IMR-90 (cell line): ENCODE data around the gene ANKRD44. TPM values are rescaled to one million over a fixed set of nuclear protein-coding genes. Genes with fewer than 3 reads are reported as not detected.

Source experiments
- ATAC-seq: fragments of 200-7000 bp; cut with Tn5 transposase; 2 replicates; pipeline ENCODE4 v1.9.1; 2020; ENCODE audit warnings: low read depth, mild to moderate bottlenecking, moderate library complexity
- BruUV-seq: library from RNA; stranded (reverse); fragments of 400-500 nt; replicated peaks from 2 replicates; lab custom pipeline; 2021; lab: Mats Ljungman, UMichigan
- CTCF ChIA-PET: fragments of 300-600 bp; formaldehyde crosslinking; extraction: SDS; loops from one replicate; lab custom pipeline; 2021; ENCODE audit warnings: antibody characterized with exemption; lab: Yijun Ruan, JAX
- POLR2A ChIA-PET: fragments of 300-600 bp; sonication (Branson Sonifier 250); formaldehyde crosslinking; loops from one replicate; lab custom pipeline; 2022; ENCODE audit warnings: antibody characterized with exemption; ENCODE audit not compliant: unreplicated experiment; lab: Charles Lee
- DNase-seq: peaks from one replicate; pipeline ENCODE4 v3.0.0; 2013
- H2AFZ ChIP-seq: replicated peaks from 2 replicates; pipeline ENCODE3; 2013; ENCODE audit warnings: low read length, mild to moderate bottlenecking; ENCODE audit not compliant: poor library complexity
- H2AK5ac ChIP-seq: 2 replicates; pipeline ENCODE4 v1.6.1; 2013; ENCODE audit warnings: low read depth, low read length, inconsistent platforms
- H2AK9ac ChIP-seq: replicated peaks from 2 replicates; pipeline ENCODE3; 2013; ENCODE audit warnings: mild to moderate bottlenecking, low read depth, low read length, moderate library complexity; ENCODE audit not compliant: poor library complexity
- H2BK120ac ChIP-seq: 2 replicates; pipeline ENCODE4 v1.6.1; 2013; ENCODE audit warnings: low read depth, low read length, inconsistent platforms
- H2BK15ac ChIP-seq: 3 replicates; pipeline ENCODE4 v1.6.1; 2013; ENCODE audit warnings: low read depth, low read length, inconsistent platforms
- H2BK20ac ChIP-seq: 2 replicates; pipeline ENCODE4 v1.6.1; 2013; ENCODE audit warnings: low read depth, mild to moderate bottlenecking, inconsistent platforms, low read length, moderate library complexity
- H2BK5ac ChIP-seq: 2 replicates; pipeline ENCODE4 v1.6.1; 2013; ENCODE audit warnings: mild to moderate bottlenecking, low read depth, low read length, inconsistent platforms; ENCODE audit not compliant: poor library complexity, severe bottlenecking
- H3K14ac ChIP-seq: replicated peaks from 2 replicates; pipeline ENCODE4 v1.6.1; 2013; ENCODE audit warnings: low read depth, low read length, inconsistent platforms
- H3K18ac ChIP-seq: 2 replicates; pipeline ENCODE4 v1.6.1; 2013; ENCODE audit warnings: low read depth, low read length, control low read depth
- H3K23ac ChIP-seq: 2 replicates; pipeline ENCODE4 v1.6.1; 2013; ENCODE audit warnings: low read depth, low read length, inconsistent platforms
- H3K27ac ChIP-seq: 2 replicates; pipeline ENCODE4 v1.5.1; 2013; ENCODE audit warnings: mild to moderate bottlenecking, control low read depth, low read length; ENCODE audit not compliant: insufficient read depth
- H3K27me3 ChIP-seq: 2 replicates; pipeline ENCODE4 v1.6.1; 2013; ENCODE audit warnings: low read length; ENCODE audit not compliant: control insufficient read depth, insufficient read depth
- H3K36me3 ChIP-seq: 2 replicates; pipeline ENCODE4 v1.6.1; 2013; ENCODE audit warnings: low read length, mixed read lengths; ENCODE audit not compliant: control insufficient read depth, insufficient read depth
- H3K4ac ChIP-seq: 2 replicates; pipeline ENCODE4 v1.6.1; 2013; ENCODE audit warnings: low read depth, low read length, inconsistent platforms
- H3K4me1 ChIP-seq: 2 replicates; pipeline ENCODE4 v1.6.1; 2013; ENCODE audit warnings: low read length, mixed read lengths; ENCODE audit not compliant: control insufficient read depth, insufficient read depth
- H3K4me2 ChIP-seq: 2 replicates; pipeline ENCODE4 v1.6.1; 2013; ENCODE audit warnings: low read depth, mild to moderate bottlenecking, control low read depth, low read length, moderate library complexity
- H3K4me3 ChIP-seq: 2 replicates; pipeline ENCODE4 v1.5.1; 2013; ENCODE audit warnings: low read depth, mild to moderate bottlenecking, control low read depth, low read length, moderate library complexity; ENCODE audit not compliant: insufficient read depth
- H3K56ac ChIP-seq: 2 replicates; pipeline ENCODE4 v1.6.1; 2013; ENCODE audit warnings: low read length, inconsistent platforms; ENCODE audit not compliant: insufficient read depth; ENCODE audit errors: extremely low read depth
- H3K79me1 ChIP-seq, 2 experiments: 2 replicates each; pipeline ENCODE4 v1.6.1; 2013; ENCODE audit warnings: low read length in 2 of 2, inconsistent platforms in 1 of 2, low read depth in 1 of 2
- H3K9ac ChIP-seq: 2 replicates; pipeline ENCODE4 v1.6.1; 2013; ENCODE audit warnings: low read depth, low read length, control low read depth
- H3K9me1 ChIP-seq: 2 replicates; pipeline ENCODE4 v1.6.1; 2013; ENCODE audit warnings: low read length, inconsistent platforms; ENCODE audit not compliant: insufficient read depth
- H3K9me3 ChIP-seq: 2 replicates; pipeline ENCODE4 v1.6.1; 2013; ENCODE audit warnings: low read length; ENCODE audit not compliant: control insufficient read depth, insufficient read depth
- H4K20me1 ChIP-seq: 2 replicates; pipeline ENCODE4 v1.6.1; 2013; ENCODE audit warnings: low read length, inconsistent platforms; ENCODE audit not compliant: insufficient read depth
- H4K5ac ChIP-seq: 2 replicates; pipeline ENCODE4 v1.6.1; 2013; ENCODE audit warnings: mild to moderate bottlenecking, low read depth, low read length, control low read depth
- H4K8ac ChIP-seq, 2 experiments: 2 replicates each; pipeline ENCODE4 v1.6.1; 2013; ENCODE audit warnings: low read depth in 2 of 2, low read length in 2 of 2, control low read depth in 1 of 2, inconsistent platforms in 1 of 2
- H4K91ac ChIP-seq: 2 replicates; pipeline ENCODE4 v1.6.1; 2013; ENCODE audit warnings: low read depth, low read length, inconsistent platforms; ENCODE audit not compliant: insufficient read depth
- BHLHE40 ChIP-seq: fragments of 150-350 bp; IDR thresholded peaks from 2 replicates; pipeline ENCODE4 v1.6.1; 2016; ENCODE audit warnings: mild to moderate bottlenecking, low read depth, low read length
- ELK1 ChIP-seq: fragments of 150-350 bp; IDR thresholded peaks from 2 replicates; pipeline ENCODE4 v1.6.1; 2016; ENCODE audit warnings: low read depth, mild to moderate bottlenecking, low read length, moderate library complexity, borderline replicate concordance
- FOS ChIP-seq: fragments of 150-350 bp; IDR thresholded peaks from 2 replicates; pipeline ENCODE4 v1.6.1; 2016; ENCODE audit warnings: low read depth, low read length
- MAZ ChIP-seq: IDR thresholded peaks from 2 replicates; pipeline ENCODE4 v1.6.1; 2012; ENCODE audit warnings: low read depth, mild to moderate bottlenecking, low read length, improper control_type of control experiment, moderate library complexity, borderline replicate concordance
- POLR2A ChIP-seq: IDR thresholded peaks from 2 replicates; pipeline ENCODE4 v1.6.1; 2012; ENCODE audit warnings: mild to moderate bottlenecking, low read depth, low read length
- RCOR1 ChIP-seq: IDR thresholded peaks from 2 replicates; pipeline ENCODE4 v1.6.1; 2012; ENCODE audit warnings: mild to moderate bottlenecking, low read length, improper control_type of control experiment; ENCODE audit not compliant: insufficient replicate concordance
- SMC3 ChIP-seq: fragments of 150-350 bp; IDR thresholded peaks from 2 replicates; pipeline ENCODE4 v1.6.1; 2016; ENCODE audit warnings: low read depth, mild to moderate bottlenecking, antibody characterized with exemption, low read length, moderate library complexity
- USF2 ChIP-seq: fragments of 150-350 bp; IDR thresholded peaks from 2 replicates; pipeline ENCODE4 v1.6.1; 2017; ENCODE audit warnings: mild to moderate bottlenecking, antibody characterized with exemption, low read length, low read depth
- WGBS, 2 experiments: methylation state at CpG; one replicate each; pipeline versions ENCODE4 v1.1.5 to v1.1.7; 2013; ENCODE audit warnings: missing lambda C conversion rate in 2 of 2; ENCODE audit not compliant: insufficient read length in 1 of 2; ENCODE audit errors: extremely low coverage in 2 of 2; 5-methylcytosine and 5-hydroxymethylcytosine counted together
- dilution Hi-C: fragments of 300-500 bp; cut with HindIII; formaldehyde crosslinking; loops from one replicate; pipeline ENCODE4 v1.14.3; 2018; ENCODE audit warnings: low sequenced_read_pairs; ENCODE audit not compliant: unreplicated experiment
- in situ Hi-C: fragments of 300-500 bp; cut with MboI; formaldehyde crosslinking; loops from 3 replicates; pipeline ENCODE4 v1.14.3; 2019; ENCODE audit warnings: low sequenced_read_pairs, inconsistent platforms, mixed read lengths
- intact Hi-C: fragments of 100-400 bp; cut with micrococcal nuclease; formaldehyde crosslinking; loops from 2 replicates; pipeline ENCODE4 v1.10.0; 2022
- polyA plus RNA-seq, 3 experiments: library from polyadenylated mRNA; depleted of rRNA; stranded (reverse); fragments of >200 nt; gene quantifications; 2 replicates each; pipeline ENCODE4 v1.2.3, GENCODE V29; 2012; ENCODE audit warnings: low replicate concordance in 1 of 3
- total RNA-seq: library from RNA; depleted of rRNA; stranded (reverse); fragments of >200 nt; gene quantifications from 2 replicates; pipeline ENCODE4 v1.2.3, GENCODE V29; 2012

ANKRD44 gene
- total and polyA plus RNA-seq, 2 of the 4 experiments (the other 2 are of a cell fraction), result 5.2 to 15.6 TPM

GRCh38 chr2:197167608-197168314, 142.8 kb downstream of the ANKRD44 start:
- WGBS, 2 experiments, result no CpG with 5 or more reads among the region's 3 CpGs
- DNase-seq (no peak), ATAC-seq (no peak)
- Histone ChIP-seq H2BK120ac (no peak overlapping the region), H3K14ac (no peak overlapping the region), H3K27me3 (no peaks in the 10 kb centered on the region), H3K56ac (no peak overlapping the region), H3K9ac (no peak overlapping the region), H3K4me2 (no peak overlapping the region), H3K9me1 (0 out of 2 replicates have a peak, but pooled peaks cover 3% of the 10 kb centered on the region), H3K4me1 (no peaks in the 10 kb centered on the region), H3K4ac (peak overlapping the region; percentile 7; the same call in 1 of the 2 replicates), H3K27ac (no peak overlapping the region), H2AK9ac (no peak overlapping the region), H3K4me3 (no peak overlapping the region), H3K79me1 (no peaks in the 10 kb centered on the region), H2AFZ (no peak overlapping the region), H2BK15ac (no peak overlapping the region; the same call in 2 of the 3 replicates), H2BK5ac (no peak overlapping the region), H3K36me3 (no peaks in the 10 kb centered on the region), H4K5ac (no peak overlapping the region), H4K8ac (no peak overlapping the region), H4K20me1 (no peaks in the 10 kb centered on the region), H3K23ac (no peak overlapping the region), H3K18ac (no peak overlapping the region), H2BK20ac (no peak overlapping the region), H2AK5ac (no peak overlapping the region), H3K9me3 (no peaks in the 10 kb centered on the region), H4K91ac (no peak overlapping the region)
- in situ Hi-C loops (no loop called here), intact Hi-C loops (loop anchor here (1.0 kb wide), 2 partner anchors 56 to 155 kb away; no protein-coding TSS in a partner anchor), dilution Hi-C loops (no loop called here)
- ChIA-PET CTCF (interaction anchor here (0.7 to 2.1 kb wide), 8 partner anchors 8 to 59 kb away, joined by 3 to 8 read pairs (median 4); no protein-coding TSS in a partner anchor), POLR2A (interaction anchor here (0.6 to 0.7 kb wide), 2 partner anchors 9 to 1003 kb away, joined by 3 read pairs; no protein-coding TSS in a partner anchor)
- BruUV-seq, result no TSS peak
- no peak for TF ChIP-seq POLR2A
- no peak for TF ChIP-seq BHLHE40
- TF ChIP-seq MAZ, result no peak
- TF ChIP-seq ELK1, result no peak
- no peak for TF ChIP-seq SMC3
- no peak for TF ChIP-seq FOS
- no peak for TF ChIP-seq RCOR1
- no peak for TF ChIP-seq USF2
